HG03060 (cell line): ENCODE data around the gene RAB9B.

Experiments used
- ATAC-seq: cut with Tn5 transposase; IDR thresholded peaks from one replicate; pipeline ENCODE4 v1.9.1; 2021; ENCODE audit warnings: low read depth, moderate number of reproducible peaks; ENCODE audit not compliant: unreplicated experiment

Gene RAB9B

GRCh38 chrX:103774070-103774642, 57.9 kb downstream of the RAB9B start:
- ATAC-seq: no peak

DNA sequence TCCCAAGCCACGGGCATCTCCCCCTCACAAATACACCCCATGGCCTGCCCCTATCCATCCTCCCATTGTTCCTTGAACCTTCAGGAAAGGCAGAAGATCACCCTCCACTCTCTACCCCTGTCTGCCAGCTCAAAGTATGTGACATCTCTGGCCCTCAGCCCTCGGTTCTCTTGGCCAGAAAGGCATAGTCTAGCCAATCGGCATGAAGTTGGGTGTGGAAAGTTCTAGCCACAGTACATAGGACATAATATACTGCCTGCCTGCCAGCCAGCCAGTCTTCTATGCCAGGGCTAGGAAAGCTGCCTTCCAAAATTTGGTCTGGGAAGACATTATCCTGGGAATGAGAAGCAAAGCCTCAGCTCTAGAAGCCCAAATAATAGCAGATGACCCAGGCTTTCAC, 58.6 kb downstream of the RAB9B start:
- ATAC-seq: no peak
